ENCODE measurements around the gene WDHD1. TPM values are rescaled to one million over a fixed set of nuclear protein-coding genes. Genes with fewer than 3 reads are reported as not detected.
A peak's percentile ranks its signal among the peaks of the same experiment; 100 is the strongest.
"Not testable (repeated sequence)": the region's sequence is repeated elsewhere in the genome, so short reads cannot be mapped to it uniquely, and the experiment has no call there.

The WDHD1 gene
- 10 to 100 TPM; 40.6 to 47.8 (median 43.1) TPM for total RNA-seq

- H3K4me3 Mint-ChIP-seq = peak within 1 kb of the TSS; percentile 95
- no peaks in the 10 kb centered on the region for H3K9me3 Mint-ChIP-seq
- peak; percentile 96 for DNase-seq
- no peaks in the 10 kb centered on the region for H3K27me3 Mint-ChIP-seq (ENCODE audit: low read depth)
- peak; percentile 95 to 96 for ATAC-seq
- peaks cover 6% of the 10 kb centered on the region for H3K36me3 Mint-ChIP-seq (ENCODE audit: insufficient read depth)
- peaks cover 43% of the 10 kb centered on the region for H3K4me1 Mint-ChIP-seq (ENCODE audit: low read depth)
These were observed at the start of gene WDHD1, which contains the start of gene SOCS4 for GRCh38 chr14:55026793-55027561. TSS of gene WDHD1 (minus strand) at chr14:55027099. CDS start at chr14:55026787, 312 bp downstream. TSS of gene SOCS4 (plus strand) at chr14:55027236. CDS start at chr14:55043042, 15,806 bp downstream.

GRCh38 chr14:55075628-55076175, 48.8 kb upstream of the WDHD1 start:
- Mint-ChIP-seq H3K27me3 (ENCODE audit: low read depth) (no peaks in the 10 kb centered on the region), H3K36me3 (ENCODE audit: insufficient read depth) (no peaks in the 10 kb centered on the region), H3K4me3 (no peak overlapping the region), H3K9me3 (no peaks in the 10 kb centered on the region), H3K4me1 (ENCODE audit: low read depth) (peaks cover 38% of the 10 kb centered on the region)
- no peak for DNase-seq
- no peak for ATAC-seq

- Mint-ChIP-seq H3K4me3 (peak overlapping the region; percentile 40), H3K27me3 (ENCODE audit: low read depth) (no peaks in the 10 kb centered on the region), H3K9me3 (no peaks in the 10 kb centered on the region), H3K36me3 (ENCODE audit: insufficient read depth) (no peaks in the 10 kb centered on the region), H3K4me1 (ENCODE audit: low read depth) (peaks cover 39% of the 10 kb centered on the region)
- ATAC-seq (peak; percentile 12 to 17), DNase-seq (no peak)
These were observed 47.8 kb upstream of the WDHD1 start for GRCh38 chr14:55074662-55075061.

GRCh38 chr14:55073856-55074255, 47.0 kb upstream of the WDHD1 start:
- peaks cover 39% of the 10 kb centered on the region for H3K4me1 Mint-ChIP-seq (ENCODE audit: low read depth)
- DNase-seq (no peak), ATAC-seq (no peak)
- H3K36me3 Mint-ChIP-seq (ENCODE audit: insufficient read depth) = no peaks in the 10 kb centered on the region
- no peaks in the 10 kb centered on the region for H3K9me3 Mint-ChIP-seq
- no peaks in the 10 kb centered on the region for H3K27me3 Mint-ChIP-seq (ENCODE audit: low read depth)
- H3K4me3 Mint-ChIP-seq = no peak overlapping the region

- no peak for DNase-seq
- ATAC-seq = peak; percentile 87 to 92
- peaks cover 39% of the 10 kb centered on the region for H3K4me1 Mint-ChIP-seq (ENCODE audit: low read depth)
- H3K9me3 Mint-ChIP-seq = no peaks in the 10 kb centered on the region
- H3K4me3 Mint-ChIP-seq = peak overlapping the region; percentile 61
- H3K36me3 Mint-ChIP-seq (ENCODE audit: insufficient read depth) = peaks cover 10% of the 10 kb centered on the region
- no peaks in the 10 kb centered on the region for H3K27me3 Mint-ChIP-seq (ENCODE audit: low read depth)
These were observed 45.2 kb upstream of the WDHD1 start for GRCh38 chr14:55071870-55072640.

- H3K36me3 Mint-ChIP-seq (ENCODE audit: insufficient read depth) = peaks cover 17% of the 10 kb centered on the region
- H3K9me3 Mint-ChIP-seq = no peaks in the 10 kb centered on the region
- peak overlapping the region; percentile 2 for H3K4me3 Mint-ChIP-seq
- H3K27me3 Mint-ChIP-seq (ENCODE audit: low read depth) = no peaks in the 10 kb centered on the region
- DNase-seq (no peak), ATAC-seq (no peak)
- peaks cover 41% of the 10 kb centered on the region for H3K4me1 Mint-ChIP-seq (ENCODE audit: low read depth)
These were observed 44.1 kb upstream of the WDHD1 start for GRCh38 chr14:55070981-55071411.

- H3K9me3 Mint-ChIP-seq = no peaks in the 10 kb centered on the region
- H3K27me3 Mint-ChIP-seq (ENCODE audit: low read depth) = no peaks in the 10 kb centered on the region
- peaks cover 37% of the 10 kb centered on the region for H3K36me3 Mint-ChIP-seq (ENCODE audit: insufficient read depth)
- no peak overlapping the region for H3K4me3 Mint-ChIP-seq
- ATAC-seq = no peak
- DNase-seq = no peak
- H3K4me1 Mint-ChIP-seq (ENCODE audit: low read depth) = peaks cover 17% of the 10 kb centered on the region
These were observed 39.3 kb upstream of the WDHD1 start for GRCh38 chr14:55066223-55066622.

- Mint-ChIP-seq H3K4me3 (no peak overlapping the region), H3K4me1 (ENCODE audit: low read depth) (peaks cover 16% of the 10 kb centered on the region), H3K9me3 (no peaks in the 10 kb centered on the region), H3K27me3 (ENCODE audit: low read depth) (no peaks in the 10 kb centered on the region), H3K36me3 (ENCODE audit: insufficient read depth) (peaks cover 40% of the 10 kb centered on the region)
- no peak for DNase-seq
- ATAC-seq = no peak
These were observed 38.5 kb upstream of the WDHD1 start for GRCh38 chr14:55065411-55065810.

- DNase-seq; H3K27me3 Mint-ChIP-seq (ENCODE audit: low read depth); H3K9me3 Mint-ChIP-seq; H3K4me3 Mint-ChIP-seq; ATAC-seq: not testable (repeated sequence)
- peaks cover 41% of the 10 kb centered on the region for H3K36me3 Mint-ChIP-seq (ENCODE audit: insufficient read depth)
- H3K4me1 Mint-ChIP-seq (ENCODE audit: low read depth) = peaks cover 17% of the 10 kb centered on the region
These were observed 38.0 kb upstream of the WDHD1 start for GRCh38 chr14:55064896-55065295.

- DNase-seq (no peak), ATAC-seq (no peak)
- H3K36me3 Mint-ChIP-seq (ENCODE audit: insufficient read depth) = peaks cover 43% of the 10 kb centered on the region
- H3K4me3 Mint-ChIP-seq = no peak overlapping the region
- H3K27me3 Mint-ChIP-seq (ENCODE audit: low read depth) = no peaks in the 10 kb centered on the region
- peaks cover 28% of the 10 kb centered on the region for H3K4me1 Mint-ChIP-seq (ENCODE audit: low read depth)
- H3K9me3 Mint-ChIP-seq = no peaks in the 10 kb centered on the region
These were observed 35.8 kb upstream of the WDHD1 start for GRCh38 chr14:55062517-55063351.

GRCh38 chr14:55059333-55059732, 32.4 kb upstream of the WDHD1 start:
- H3K9me3 Mint-ChIP-seq = no peaks in the 10 kb centered on the region
- peaks cover 30% of the 10 kb centered on the region for H3K36me3 Mint-ChIP-seq (ENCODE audit: insufficient read depth)

GRCh38 chr14:55057919-55058318, 31.0 kb upstream of the WDHD1 start:
- no peak overlapping the region for H3K4me3 Mint-ChIP-seq
- no peaks in the 10 kb centered on the region for H3K9me3 Mint-ChIP-seq
- H3K4me1 Mint-ChIP-seq (ENCODE audit: low read depth) = peaks cover 52% of the 10 kb centered on the region
- H3K36me3 Mint-ChIP-seq (ENCODE audit: insufficient read depth) = peaks cover 35% of the 10 kb centered on the region
- H3K27me3 Mint-ChIP-seq (ENCODE audit: low read depth) = no peaks in the 10 kb centered on the region
- ATAC-seq (no peak), DNase-seq (no peak)

More at GRCh38 chr14:55059333-55059732, 32.4 kb upstream of the WDHD1 start:
- Mint-ChIP-seq H3K27me3 (ENCODE audit: low read depth) (no peaks in the 10 kb centered on the region), H3K4me3 (no peak overlapping the region), H3K4me1 (ENCODE audit: low read depth) (peaks cover 41% of the 10 kb centered on the region)
- no peak for ATAC-seq
- no peak for DNase-seq

- Mint-ChIP-seq H3K36me3 (ENCODE audit: insufficient read depth) (peaks cover 19% of the 10 kb centered on the region), H3K4me1 (ENCODE audit: low read depth) (peaks cover 50% of the 10 kb centered on the region), H3K27me3 (ENCODE audit: low read depth) (no peaks in the 10 kb centered on the region), H3K9me3 (no peaks in the 10 kb centered on the region), H3K4me3 (peak overlapping the region; percentile 92)
- no peak for ATAC-seq
- no peak for DNase-seq
These were observed 27.2 kb upstream of the WDHD1 start for GRCh38 chr14:55054098-55054497.

- H3K36me3 Mint-ChIP-seq (ENCODE audit: insufficient read depth) = peaks cover 19% of the 10 kb centered on the region
- no peak for ATAC-seq
- H3K9me3 Mint-ChIP-seq = no peaks in the 10 kb centered on the region
- H3K4me1 Mint-ChIP-seq (ENCODE audit: low read depth) = peaks cover 50% of the 10 kb centered on the region
- DNase-seq = no peak
- H3K4me3 Mint-ChIP-seq = peak overlapping the region; percentile 92
- no peaks in the 10 kb centered on the region for H3K27me3 Mint-ChIP-seq (ENCODE audit: low read depth)
These were observed 26.6 kb upstream of the WDHD1 start for GRCh38 chr14:55053500-55053899.

Measured in activated T-cell treated with anti-CD3 and anti-CD28 coated beads, Interleukin-2, amount 50 U/mL, for 4 hours (primary cell).